GM23338 (cell line): ENCODE results near the gene AQP9. TPM values are rescaled to one million over a fixed set of nuclear protein-coding genes. Genes with fewer than 3 reads are reported as not detected.

Source experiments
- ATAC-seq: fragments of 200-7000 bp; cut with Tn5 transposase; 3 replicates; pipeline ENCODE4 v1.9.1; 2020
- DNase-seq: peaks from one replicate; pipeline ENCODE4 v3.0.0-alpha.2; 2015; ENCODE audit warnings: low spot score
- H2AFZ ChIP-seq: fragments of 200-600 bp; sonication (generic); 2 replicates; pipeline ENCODE4 v1.8.0; 2016; ENCODE audit warnings: antibody characterized with exemption, mild to moderate bottlenecking, moderate library complexity
- H3F3A ChIP-seq: fragments of 200-600 bp; sonication (generic); replicated peaks from 2 replicates; pipeline ENCODE4 v1.8.0; 2017; ENCODE audit warnings: antibody characterized with exemption, mixed run types, low read depth
- H3K27ac ChIP-seq: fragments of 200-600 bp; sonication (generic); 2 replicates; pipeline ENCODE4 v1.6.1; 2016; ENCODE audit warnings: low read depth
- H3K27me3 ChIP-seq: fragments of 200-600 bp; sonication (generic); 2 replicates; pipeline ENCODE4 v1.8.0; 2016; ENCODE audit warnings: mild to moderate bottlenecking, mixed run types, moderate library complexity; ENCODE audit not compliant: insufficient read depth
- H3K36me3 ChIP-seq: fragments of 200-600 bp; sonication (generic); 2 replicates; pipeline ENCODE4 v1.8.0; 2016; ENCODE audit warnings: mild to moderate bottlenecking; ENCODE audit not compliant: insufficient read depth
- H3K4me1 ChIP-seq: fragments of 200-600 bp; sonication (generic); 2 replicates; pipeline ENCODE4 v1.8.0; 2016; ENCODE audit warnings: mild to moderate bottlenecking, moderate library complexity; ENCODE audit not compliant: insufficient read depth
- H3K4me2 ChIP-seq: fragments of 200-600 bp; sonication (generic); 2 replicates; pipeline ENCODE4 v1.7.1; 2017; ENCODE audit warnings: mixed run types
- H3K4me3 ChIP-seq: fragments of 200-600 bp; sonication (generic); 2 replicates; pipeline ENCODE4 v1.6.1; 2016; ENCODE audit warnings: mixed run types
- H3K79me2 ChIP-seq: fragments of 200-600 bp; sonication (generic); replicated peaks from 2 replicates; pipeline ENCODE4 v1.8.0; 2017; ENCODE audit warnings: mild to moderate bottlenecking; ENCODE audit not compliant: insufficient read depth
- H3K9me2 ChIP-seq: fragments of 200-600 bp; sonication (generic); 2 replicates; pipeline ENCODE4 v1.8.0; 2017; ENCODE audit not compliant: insufficient read depth
- H4K20me1 ChIP-seq: fragments of 200-600 bp; sonication (generic); replicated peaks from 2 replicates; pipeline ENCODE4 v1.8.0; 2017; ENCODE audit warnings: mild to moderate bottlenecking; ENCODE audit not compliant: insufficient read depth
- H3K27ac Mint-ChIP-seq: 2 replicates; pipeline ENCODE4 v1.8.0; 2020; ENCODE audit warnings: inconsistent platforms, mild to moderate bottlenecking, moderate library complexity, mixed read lengths
- H3K27me3 Mint-ChIP-seq: 3 replicates; pipeline ENCODE4 v1.8.0; 2022; ENCODE audit warnings: low read depth, mild to moderate bottlenecking, moderate library complexity, mixed read lengths, inconsistent platforms; ENCODE audit not compliant: insufficient read depth, poor library complexity
- H3K36me3 Mint-ChIP-seq: 3 replicates; pipeline ENCODE4 v1.8.0; 2021; ENCODE audit warnings: low read depth, mild to moderate bottlenecking, inconsistent platforms, moderate library complexity, mixed read lengths
- H3K4me1 Mint-ChIP-seq: 3 replicates; pipeline ENCODE4 v1.8.0; 2020; ENCODE audit warnings: mild to moderate bottlenecking, inconsistent platforms, mixed read lengths
- H3K4me3 Mint-ChIP-seq: 3 replicates; pipeline ENCODE4 v1.8.0; 2021; ENCODE audit warnings: moderate library complexity, mild to moderate bottlenecking, inconsistent platforms, mixed read lengths
- H3K9me3 Mint-ChIP-seq: 3 replicates; pipeline ENCODE4 v1.8.0; 2020; ENCODE audit warnings: moderate library complexity, mild to moderate bottlenecking, inconsistent platforms, mixed read lengths
- CREB1 ChIP-seq: fragments of 250-450 bp; sonication (Bioruptor Pico); IDR thresholded peaks from 2 replicates; pipeline ENCODE4 v1.5.0; 2020; ENCODE audit warnings: low read depth, mild to moderate bottlenecking, moderate library complexity
- CTCF ChIP-seq, 2 experiments: fragments of 200-600 bp in 1 of 2; sonication (generic) in 1 of 2; conservative IDR thresholded peaks; 2 replicates each; pipeline versions ENCODE4 v1.5.1 to v1.6.1; 2016 to 2017; ENCODE audit warnings: antibody characterized with exemption in 2 of 2, low read depth in 2 of 2, mild to moderate bottlenecking in 2 of 2, moderate library complexity in 1 of 2
- JUNB ChIP-seq: IDR thresholded peaks from one replicate; pipeline ENCODE4 v1.6.1; 2016; ENCODE audit warnings: antibody characterized with exemption; ENCODE audit not compliant: unreplicated experiment
- NANOG ChIP-seq: IDR thresholded peaks from 2 replicates; pipeline ENCODE4 v1.6.1; 2016; ENCODE audit warnings: antibody characterized with exemption, borderline replicate concordance
- POLR2AphosphoS5 ChIP-seq: IDR thresholded peaks from 2 replicates; pipeline ENCODE4 v1.6.1; 2016; ENCODE audit warnings: antibody characterized with exemption, low read depth
- ZNF331 ChIP-seq: fragments of 250-450 bp; sonication (Bioruptor Pico); IDR thresholded peaks from 2 replicates; pipeline ENCODE4 v1.5.0; 2020; ENCODE audit warnings: low read depth, mild to moderate bottlenecking, moderate library complexity
- ZNF462 ChIP-seq: fragments of 250-450 bp; sonication (Bioruptor Pico); IDR thresholded peaks from 2 replicates; pipeline ENCODE4 v1.5.0; 2020; ENCODE audit warnings: mild to moderate bottlenecking, moderate library complexity
- polyA plus RNA-seq: library from polyadenylated mRNA; unstranded; fragments of >200 nt; fragmentation: Nextera tagmentation; extraction: Ambion mirVana; gene quantifications from 2 replicates; pipeline ENCODE4 v1.2.1, GENCODE V29; 2016
- total RNA-seq: library from RNA; depleted of rRNA; stranded (reverse); fragments of >200 nt; shearing (Covaris generic); gene quantifications from 2 replicates; pipeline ENCODE4 v1.2.3, GENCODE V29; 2014
- TF ChIP-seq, protein P1 (sequence below): IDR thresholded peaks from one replicate; pipeline ENCODE4 v1.6.1; 2018; ENCODE audit warnings: antibody characterized with exemption; ENCODE audit not compliant: unreplicated experiment

The AQP9 gene
- total and polyA plus RNA-seq, 2 experiments from 2014 or later = not detected

DNA sequence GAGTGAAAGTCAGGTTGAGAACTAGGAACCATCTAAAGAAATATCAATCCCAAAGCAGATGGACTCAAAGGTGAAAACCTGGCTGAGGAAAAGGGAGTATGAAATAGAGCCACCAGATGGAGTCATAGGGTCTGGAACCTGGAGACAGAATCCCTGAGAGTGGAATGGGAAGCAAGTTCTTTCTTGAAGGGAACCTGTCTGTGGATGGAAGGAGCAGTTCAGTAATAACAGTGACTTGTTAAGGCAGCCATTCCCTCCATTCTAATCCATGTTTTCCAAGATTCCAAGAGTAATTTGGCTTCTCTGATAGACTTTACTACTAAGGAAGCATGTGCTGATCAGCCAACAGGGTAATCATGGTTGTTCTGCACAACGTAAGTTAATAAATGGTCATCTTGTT is 22.5 kb upstream of the AQP9 start:
- ATAC-seq = no peak
- TF ChIP-seq CREB1 (CRISPR knock-in tag) (no peak), CTCF (conservative IDR thresholded peaks at IDR 0.05; ENCODE audit: low read depth in 2 of 2) (peak in 1 of 2 experiments; percentile 58), NANOG (no peak), ZNF331 (no peak), JUNB (no peak), POLR2AphosphoS5 (no peak), ZNF462 (CRISPR knock-in tag) (no peak)
- TF ChIP-seq, protein P1, sequence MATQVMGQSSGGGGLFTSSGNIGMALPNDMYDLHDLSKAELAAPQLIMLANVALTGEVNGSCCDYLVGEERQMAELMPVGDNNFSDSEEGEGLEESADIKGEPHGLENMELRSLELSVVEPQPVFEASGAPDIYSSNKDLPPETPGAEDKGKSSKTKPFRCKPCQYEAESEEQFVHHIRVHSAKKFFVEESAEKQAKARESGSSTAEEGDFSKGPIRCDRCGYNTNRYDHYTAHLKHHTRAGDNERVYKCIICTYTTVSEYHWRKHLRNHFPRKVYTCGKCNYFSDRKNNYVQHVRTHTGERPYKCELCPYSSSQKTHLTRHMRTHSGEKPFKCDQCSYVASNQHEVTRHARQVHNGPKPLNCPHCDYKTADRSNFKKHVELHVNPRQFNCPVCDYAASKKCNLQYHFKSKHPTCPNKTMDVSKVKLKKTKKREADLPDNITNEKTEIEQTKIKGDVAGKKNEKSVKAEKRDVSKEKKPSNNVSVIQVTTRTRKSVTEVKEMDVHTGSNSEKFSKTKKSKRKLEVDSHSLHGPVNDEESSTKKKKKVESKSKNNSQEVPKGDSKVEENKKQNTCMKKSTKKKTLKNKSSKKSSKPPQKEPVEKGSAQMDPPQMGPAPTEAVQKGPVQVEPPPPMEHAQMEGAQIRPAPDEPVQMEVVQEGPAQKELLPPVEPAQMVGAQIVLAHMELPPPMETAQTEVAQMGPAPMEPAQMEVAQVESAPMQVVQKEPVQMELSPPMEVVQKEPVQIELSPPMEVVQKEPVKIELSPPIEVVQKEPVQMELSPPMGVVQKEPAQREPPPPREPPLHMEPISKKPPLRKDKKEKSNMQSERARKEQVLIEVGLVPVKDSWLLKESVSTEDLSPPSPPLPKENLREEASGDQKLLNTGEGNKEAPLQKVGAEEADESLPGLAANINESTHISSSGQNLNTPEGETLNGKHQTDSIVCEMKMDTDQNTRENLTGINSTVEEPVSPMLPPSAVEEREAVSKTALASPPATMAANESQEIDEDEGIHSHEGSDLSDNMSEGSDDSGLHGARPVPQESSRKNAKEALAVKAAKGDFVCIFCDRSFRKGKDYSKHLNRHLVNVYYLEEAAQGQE = no peak
- H2AFZ ChIP-seq = no peak overlapping the region
- H3F3A ChIP-seq = no peaks in the 10 kb centered on the region
- no peak overlapping the region for H3K4me3 ChIP-seq
- H3K79me2 ChIP-seq = no peaks in the 10 kb centered on the region
- H3K36me3 ChIP-seq = no peaks in the 10 kb centered on the region
- no peaks in the 10 kb centered on the region for H4K20me1 ChIP-seq
- Mint-ChIP-seq H3K27me3 (peaks cover 5% of the 10 kb centered on the region), H3K4me1 (peaks cover 12% of the 10 kb centered on the region), H3K9me3 (no peaks in the 10 kb centered on the region), H3K4me3 (no peak overlapping the region), H3K36me3 (no peaks in the 10 kb centered on the region), H3K27ac (no peak overlapping the region)
- H3K4me1 ChIP-seq = 0 out of 2 replicates have a peak, but pooled peaks cover 13% of the 10 kb centered on the region
- no peak overlapping the region for H3K27ac ChIP-seq
- H3K27me3 ChIP-seq = no peaks in the 10 kb centered on the region
- H3K4me2 ChIP-seq = no peak overlapping the region
- H3K9me2 ChIP-seq = peaks cover under 1% of the 10 kb centered on the region; the same call in 1 of the 2 replicates
- peak; percentile 29 for DNase-seq
